Right cardiac atrium (tissue), 5 donors: ENCODE measurements around the gene SNX18. TPM values are rescaled to one million over a fixed set of nuclear protein-coding genes. Genes with fewer than 3 reads are reported as not detected.

Source experiments
- ATAC-seq, 2 donors: fragments of 200-7000 bp; cut with Tn5 transposase; one replicate each; pipeline versions ENCODE4 v1.8.0 to v1.9.1; 2020; ENCODE audit warnings: moderate library complexity in 2 of 2, mild to moderate bottlenecking in 1 of 2
- DNase-seq, 3 donors: peaks; one replicate each; pipeline ENCODE4 v3.0.0-alpha.2; 2020
- H3K27ac ChIP-seq: one replicate; pipeline ENCODE4 v1.5.1; 2013; ENCODE audit warnings: mild to moderate bottlenecking, low read length, control low read depth, moderate library complexity
- H3K27me3 ChIP-seq: one replicate; pipeline ENCODE4 v1.6.1; 2013; ENCODE audit not compliant: control insufficient read depth, insufficient read depth
- H3K4me1 ChIP-seq: one replicate; pipeline ENCODE4 v1.6.1; 2013; ENCODE audit warnings: low read length; ENCODE audit not compliant: control insufficient read depth, insufficient read depth
- H3K4me3 ChIP-seq: one replicate; pipeline ENCODE4 v1.5.1; 2013; ENCODE audit warnings: low read length, control low read depth
- H3K9me3 ChIP-seq: one replicate; pipeline ENCODE4 v1.6.1; 2013; ENCODE audit warnings: low read length; ENCODE audit not compliant: control insufficient read depth
- WGBS: extraction: QIAGEN DNeasy Blood & Tissue Kit; methylation state at CpG from one replicate; pipeline ENCODE4 v1.1.7; 2013; 5-methylcytosine and 5-hydroxymethylcytosine counted together
- intact Hi-C, 4 donors: fragments of 100-400 bp; cut with DNase I; formaldehyde crosslinking; loops; one replicate each; pipeline versions ENCODE4 v1.11.0 to v1.14.0; 2022 to 2023
- polyA plus RNA-seq: library from polyadenylated mRNA; stranded (reverse); fragments of 200-250 nt; gene quantifications from one replicate; pipeline ENCODE4 v1.2.3, GENCODE V29; 2013
- total RNA-seq, 4 donors: library from RNA; stranded (reverse); fragmentation: NEBNext Ultra II Directional; extraction: Animal tissue kit (Norgen Biotek cat#: 25700); gene quantifications; one replicate each; pipeline ENCODE4 v1.2.1, GENCODE V29; 2021
- donor health status: healthy with polysubstance abuse.
- donor health status: DM: no; HTN: yes; CAD: no.
- donor health status: DM: no; HTN: no; CAD: no.
- donor health status: DM: no; HTN: yes; CAD: no; lungs with severe emphysema.
- donor health status: DM: yes; HTN: yes; CAD: no.

SNX18 gene
- total and polyA plus RNA-seq, 5 donors, result 3.8 to 14.0 (median 12.8) TPM

DNA sequence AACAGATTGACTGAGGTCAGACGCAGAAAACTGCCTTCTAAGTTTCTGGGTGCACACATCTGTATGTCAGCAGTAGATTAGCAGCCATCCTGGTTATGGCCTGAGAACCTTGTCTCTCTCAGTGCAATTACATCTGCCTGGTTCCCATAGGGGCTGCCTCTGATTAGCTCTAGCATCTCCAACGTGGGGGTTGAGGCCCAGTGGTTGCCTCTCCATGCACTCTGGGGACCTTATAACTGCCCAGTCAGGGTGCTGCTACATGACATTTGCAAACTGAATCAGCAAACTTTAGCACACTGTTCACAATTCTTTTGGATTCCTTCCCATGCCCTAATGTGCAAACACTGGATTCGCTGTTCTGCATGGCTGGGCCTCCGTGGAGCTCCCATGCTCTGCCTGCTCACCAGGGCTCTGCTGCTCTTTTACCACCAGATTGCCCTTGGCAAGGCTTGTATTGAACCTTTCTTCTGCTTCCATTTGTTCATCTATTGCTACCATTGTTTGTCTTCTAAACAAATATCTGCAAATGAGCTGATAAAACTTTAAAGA is 36.2 kb downstream of the SNX18 start:
- 77% methylated on average over 4 of the region's 4 CpGs for WGBS
- Histone ChIP-seq H3K9me3 (no peaks in the 10 kb centered on the region), H3K4me1 (no peaks in the 10 kb centered on the region), H3K27me3 (no peaks in the 10 kb centered on the region), H3K27ac (no peak overlapping the region), H3K4me3 (no peak overlapping the region)
- ATAC-seq, result no peak
- intact Hi-C loops, result no loop called here
- DNase-seq, result no peak

DNA sequence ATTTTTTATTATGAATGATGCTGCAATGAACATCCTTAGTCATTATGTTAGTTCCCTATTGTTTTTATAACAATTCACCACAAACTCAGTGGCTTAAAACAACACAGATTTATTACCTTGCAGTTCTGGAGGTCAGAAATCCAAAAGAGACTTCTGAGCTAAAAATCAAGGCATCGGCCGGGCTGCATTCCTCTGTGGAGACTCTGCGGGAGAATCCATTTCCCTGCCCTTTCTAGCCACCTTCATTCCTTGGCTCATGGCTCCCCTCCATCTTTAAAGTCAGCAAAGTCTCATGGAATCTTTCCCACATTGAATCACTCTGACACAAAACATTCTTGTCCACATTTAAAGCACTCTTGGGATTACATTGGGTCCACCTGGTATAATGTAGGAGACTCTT is 38.6 kb downstream of the SNX18 start:
- Histone ChIP-seq H3K4me1 (no peaks in the 10 kb centered on the region), H3K9me3 (no peaks in the 10 kb centered on the region), H3K4me3 (no peak overlapping the region), H3K27me3 (no peaks in the 10 kb centered on the region), H3K27ac (no peak overlapping the region)
- ATAC-seq (no peak), DNase-seq (no peak)
- WGBS, result 60% methylated on average over 3 of the region's 3 CpGs
- intact Hi-C loops, result no loop called here

DNA sequence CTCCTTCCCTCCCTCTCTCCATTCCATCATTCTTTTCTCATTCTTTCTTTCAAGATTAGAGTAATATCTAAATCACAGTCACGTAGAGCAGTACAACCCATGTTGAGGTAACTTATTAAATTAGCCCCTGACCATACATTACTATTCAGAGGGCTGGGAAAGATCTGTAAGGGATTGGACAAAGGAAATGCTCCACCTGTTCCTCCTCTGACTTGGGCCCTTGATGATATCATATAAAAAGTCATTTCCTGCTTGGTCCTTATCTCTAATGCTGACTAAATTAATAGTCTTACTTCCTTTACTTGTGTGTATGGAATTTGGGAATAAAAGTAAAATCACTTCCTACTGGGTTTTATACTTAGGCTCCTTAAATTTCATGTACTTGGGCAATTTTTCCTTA is 40.8 kb downstream of the SNX18 start:
- no peaks in the 10 kb centered on the region for H3K27me3 ChIP-seq
- H3K27ac ChIP-seq, result no peak overlapping the region
- WGBS, result 51% methylated on average over 1 of the region's 1 CpG
- no peak overlapping the region for H3K4me3 ChIP-seq
- no peaks in the 10 kb centered on the region for H3K9me3 ChIP-seq
- ATAC-seq, result peak in 1 of 2 donors; percentile 90
- intact Hi-C loops, result no loop called here
- no peak for DNase-seq
- H3K4me1 ChIP-seq, result no peaks in the 10 kb centered on the region

DNA sequence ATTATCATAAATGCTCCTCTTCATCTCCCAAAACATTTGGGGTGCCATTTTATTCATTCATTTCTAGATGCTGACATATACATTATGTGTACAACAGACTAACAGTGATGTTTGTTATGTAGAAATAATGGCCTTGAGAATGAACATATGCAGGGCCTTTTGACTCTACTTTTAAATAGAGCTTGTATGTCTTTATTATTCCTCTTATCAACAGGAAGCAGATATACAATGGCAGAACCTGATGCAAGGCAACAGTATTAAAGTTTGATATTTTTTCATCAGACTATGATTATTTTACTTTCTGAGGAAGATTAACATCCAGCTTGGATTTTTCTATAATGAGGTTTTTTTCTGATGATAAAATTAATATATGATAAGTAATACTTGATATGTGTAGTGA is 44.1 kb downstream of the SNX18 start:
- H3K27me3 ChIP-seq, result no peaks in the 10 kb centered on the region
- no peaks in the 10 kb centered on the region for H3K4me1 ChIP-seq
- ATAC-seq, result no peak
- no peaks in the 10 kb centered on the region for H3K9me3 ChIP-seq
- intact Hi-C loops, result no loop called here
- H3K27ac ChIP-seq, result no peak overlapping the region
- H3K4me3 ChIP-seq, result no peak overlapping the region
- DNase-seq, result no peak

DNA sequence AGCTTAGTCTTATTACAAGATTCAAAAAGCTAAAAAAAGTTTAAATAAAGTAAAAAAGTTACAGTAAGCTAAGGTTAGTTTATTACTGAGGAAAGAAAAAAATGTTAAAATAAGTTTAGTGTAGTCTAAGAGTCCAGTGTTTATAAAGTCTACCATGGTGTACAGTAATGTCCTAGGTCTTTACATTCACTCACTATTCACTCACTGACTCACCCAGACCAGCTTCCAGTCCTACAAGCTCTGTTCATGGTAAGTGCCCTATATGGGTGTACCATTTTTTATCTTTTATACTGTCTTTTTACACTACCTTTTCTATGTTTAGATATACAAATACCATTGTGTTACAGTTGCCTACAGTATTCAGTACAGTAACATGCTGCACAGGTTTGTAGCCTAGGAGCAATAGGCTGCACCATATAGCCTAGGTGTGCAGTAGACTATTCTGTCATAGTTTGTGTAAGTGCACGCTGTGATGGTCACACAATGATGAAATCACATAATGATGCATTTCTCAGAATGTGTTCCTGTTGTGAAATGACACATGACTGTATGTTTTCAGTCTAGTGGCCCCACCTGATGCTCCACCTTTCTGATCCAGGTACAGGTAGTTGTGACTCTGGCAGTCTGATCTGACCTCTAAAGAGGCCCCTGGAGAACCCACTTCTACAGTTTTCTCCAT is 45.7 kb downstream of the SNX18 start:
- Histone ChIP-seq H3K9me3 (no peaks in the 10 kb centered on the region), H3K27me3 (no peaks in the 10 kb centered on the region), H3K4me3 (no peak overlapping the region), H3K27ac (no peak overlapping the region), H3K4me1 (no peaks in the 10 kb centered on the region)
- 92% methylated on average over 1 of the region's 1 CpG for WGBS
- DNase-seq (no peak), ATAC-seq (no peak)
- intact Hi-C loops, result no loop called here

DNA sequence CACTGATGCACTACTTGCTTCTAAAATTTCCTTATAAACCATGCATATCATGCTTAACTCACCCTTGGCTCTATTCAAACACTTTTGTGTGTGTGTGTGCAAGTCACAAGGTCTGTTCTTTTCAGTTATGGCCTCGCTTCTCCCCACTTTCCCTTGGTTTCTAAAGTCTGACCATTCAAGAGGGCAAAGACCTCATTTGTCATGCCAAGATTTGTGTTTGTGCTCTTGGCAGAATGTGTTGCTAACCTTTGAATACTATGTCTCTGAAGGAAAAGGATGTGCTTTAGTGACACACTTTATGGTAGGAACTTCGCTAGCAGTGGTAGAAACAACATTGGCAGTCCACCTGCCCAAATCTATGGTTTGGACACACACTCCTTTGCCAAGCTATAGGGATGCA is 50.4 kb downstream of the SNX18 start:
- ATAC-seq, result no peak
- no peak overlapping the region for H3K27ac ChIP-seq
- intact Hi-C loops, result no loop called here

DNA sequence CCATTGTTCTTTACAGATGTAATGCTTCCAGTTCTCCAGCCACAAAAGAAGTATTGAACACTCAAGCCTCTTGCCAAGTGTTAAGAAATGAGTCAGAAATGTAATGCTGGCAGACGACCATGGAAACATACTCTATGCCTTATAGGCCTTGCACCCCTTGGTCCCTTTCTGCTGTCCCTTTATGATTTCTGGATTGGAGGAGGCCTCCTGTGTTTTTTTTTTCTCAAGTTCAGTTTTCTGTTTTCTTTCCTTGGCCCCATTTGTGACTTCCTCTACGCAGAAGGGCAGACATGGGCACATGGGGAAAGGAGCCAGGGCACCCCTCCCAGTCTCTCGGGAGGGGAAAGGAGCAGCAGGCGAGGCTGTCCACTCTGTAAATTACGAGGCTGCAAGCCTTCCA is 53.4 kb downstream of the SNX18 start:
- WGBS, result 48% methylated on average over 5 of the region's 5 CpGs
- intact Hi-C loops, result no loop called here
- Histone ChIP-seq H3K27me3 (no peaks in the 10 kb centered on the region), H3K4me1 (no peaks in the 10 kb centered on the region), H3K9me3 (no peaks in the 10 kb centered on the region), H3K4me3 (no peak overlapping the region), H3K27ac (no peak overlapping the region)
- DNase-seq (peak; percentile 62 to 79 (median 77)), ATAC-seq (peak; percentile 72 to 88)

More for the DNA sequence above, 50.4 kb downstream of the SNX18 start:
- no peak for DNase-seq
- no peaks in the 10 kb centered on the region for H3K9me3 ChIP-seq
- 94% methylated on average over 2 of the region's 2 CpGs for WGBS
- H3K4me1 ChIP-seq, result no peaks in the 10 kb centered on the region
- no peaks in the 10 kb centered on the region for H3K27me3 ChIP-seq
- no peak overlapping the region for H3K4me3 ChIP-seq

DNA sequence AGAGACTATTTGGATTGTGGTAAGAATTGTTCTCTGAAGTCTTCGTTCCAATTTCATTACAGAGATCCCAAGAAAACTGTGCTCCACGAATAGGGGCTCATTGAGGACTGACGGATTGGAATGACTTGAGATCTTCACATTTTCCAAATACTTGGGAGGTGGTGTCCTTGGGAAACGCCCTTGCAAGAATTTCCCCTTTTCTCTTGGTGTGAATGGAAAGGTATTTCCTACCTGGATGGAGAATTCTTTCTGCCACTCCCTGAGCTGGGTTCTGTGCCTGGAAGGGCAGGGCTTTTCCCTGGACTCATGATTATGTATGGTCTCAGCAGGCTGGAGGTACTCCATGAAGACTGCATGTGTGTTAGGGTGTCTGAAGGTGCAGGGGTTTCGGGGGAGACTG is 53.9 kb downstream of the SNX18 start:
- no peak for ATAC-seq
- H3K9me3 ChIP-seq, result no peaks in the 10 kb centered on the region
- no peaks in the 10 kb centered on the region for H3K27me3 ChIP-seq
- no peak for DNase-seq
- H3K4me3 ChIP-seq, result no peak overlapping the region
- H3K27ac ChIP-seq, result no peak overlapping the region
- no peaks in the 10 kb centered on the region for H3K4me1 ChIP-seq
- intact Hi-C loops, result no loop called here
- 84% methylated on average over 5 of the region's 5 CpGs for WGBS

DNA sequence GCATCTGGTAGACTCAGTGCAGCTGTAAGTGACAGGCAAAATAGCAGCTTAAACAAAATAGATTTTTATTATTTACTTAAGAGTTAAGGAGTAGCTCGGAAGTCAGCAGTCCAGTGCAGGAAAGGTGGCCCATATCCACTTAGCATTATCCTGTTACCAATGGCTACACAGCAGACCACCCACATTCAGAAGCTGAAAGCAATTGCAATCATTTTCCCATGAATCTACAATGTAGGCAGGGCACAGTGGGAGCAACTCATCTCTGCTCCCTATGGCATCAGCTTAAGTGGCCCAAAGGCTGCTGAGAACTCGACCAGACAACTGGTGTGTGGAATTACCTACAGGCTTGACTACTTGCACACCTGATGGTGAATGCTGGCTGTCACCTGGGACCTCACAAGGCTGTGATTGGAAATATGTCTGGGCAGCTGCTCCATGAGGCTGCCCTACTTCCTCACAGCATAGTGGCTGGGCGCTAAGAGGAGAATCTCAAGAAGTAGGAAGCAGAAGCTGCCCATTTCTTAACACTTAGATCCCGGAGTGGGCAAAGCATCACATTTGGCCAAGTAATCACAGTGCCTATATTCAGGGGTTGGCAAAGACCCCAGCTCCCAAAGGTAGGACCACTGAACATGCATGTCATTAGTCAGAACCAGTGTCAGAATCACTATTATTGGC is 56.4 kb downstream of the SNX18 start:
- WGBS, result 86% methylated on average over 4 of the region's 4 CpGs
- DNase-seq (no peak), ATAC-seq (no peak)
- no peak overlapping the region for H3K27ac ChIP-seq
- intact Hi-C loops, result no loop called here
- H3K9me3 ChIP-seq, result no peaks in the 10 kb centered on the region
- H3K4me3 ChIP-seq, result no peak overlapping the region
- no peaks in the 10 kb centered on the region for H3K4me1 ChIP-seq
- no peaks in the 10 kb centered on the region for H3K27me3 ChIP-seq

DNA sequence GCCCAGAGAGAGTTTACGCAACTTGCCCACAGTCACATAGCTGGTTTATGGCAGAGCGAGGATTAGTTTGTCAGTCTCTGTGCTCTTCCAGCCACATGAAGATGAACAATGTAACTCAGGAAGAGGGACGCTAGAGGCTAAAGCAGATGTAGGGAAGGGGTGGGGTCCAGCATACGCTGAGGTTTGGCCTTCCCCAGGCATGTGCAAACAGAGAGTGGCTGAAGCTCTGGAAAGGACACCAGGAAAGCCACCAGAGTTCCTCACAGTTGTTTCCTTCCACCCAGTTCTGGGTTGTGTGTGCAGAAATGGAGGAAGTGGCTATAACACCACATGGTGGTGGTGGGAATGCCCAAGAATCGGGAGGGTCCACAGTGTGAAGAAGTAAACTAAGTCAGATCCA is 60.0 kb downstream of the SNX18 start:
- H3K27ac ChIP-seq, result no peak overlapping the region
- 83% methylated on average over 5 of the region's 5 CpGs for WGBS
- no peaks in the 10 kb centered on the region for H3K9me3 ChIP-seq
- intact Hi-C loops, result no loop called here
- H3K4me3 ChIP-seq, result no peak overlapping the region
- DNase-seq, result peak in 1 of 3 donors; percentile 61
- H3K27me3 ChIP-seq, result no peaks in the 10 kb centered on the region
- no peaks in the 10 kb centered on the region for H3K4me1 ChIP-seq
- peak; percentile 24 to 51 for ATAC-seq

DNA sequence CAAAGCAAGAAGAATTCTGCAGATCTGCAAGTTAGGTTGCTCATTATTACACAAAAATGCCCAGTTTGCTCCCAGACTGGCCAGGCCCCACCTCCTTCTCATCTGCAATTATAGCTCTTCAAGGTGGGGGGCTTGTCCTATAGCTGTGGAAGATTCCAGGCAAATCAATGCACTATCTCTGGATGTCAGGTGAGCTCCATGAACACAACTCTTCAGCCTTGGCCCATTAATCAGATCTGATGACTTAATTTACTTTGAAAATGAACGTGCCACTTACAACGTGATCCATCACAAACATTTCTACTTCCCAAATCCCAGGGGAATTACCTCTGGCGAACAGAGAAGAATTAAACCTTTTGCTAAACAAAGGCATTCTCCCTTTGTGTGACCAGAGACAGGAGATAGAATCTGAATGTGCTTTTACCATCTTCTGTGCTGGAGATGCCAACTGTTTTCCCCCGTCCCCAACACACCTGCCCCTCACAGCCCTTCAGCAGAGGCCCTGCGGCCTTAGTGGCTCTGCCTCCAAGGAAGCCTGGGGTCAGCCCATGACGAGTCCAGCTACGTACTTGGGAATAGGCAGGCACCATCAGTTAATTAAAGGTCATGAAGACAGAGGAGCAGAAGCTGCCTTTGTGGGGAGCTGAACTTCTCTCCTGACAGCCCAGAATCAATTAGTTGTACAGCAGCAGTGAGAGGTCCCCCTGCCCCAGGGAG is 60.5 kb downstream of the SNX18 start:
- ATAC-seq (no peak), DNase-seq (no peak)
- H3K9me3 ChIP-seq, result no peaks in the 10 kb centered on the region
- H3K27ac ChIP-seq, result no peak overlapping the region
- 87% methylated on average over 7 of the region's 7 CpGs for WGBS
- intact Hi-C loops, result no loop called here
- H3K4me3 ChIP-seq, result no peak overlapping the region
- H3K27me3 ChIP-seq, result no peaks in the 10 kb centered on the region
- no peaks in the 10 kb centered on the region for H3K4me1 ChIP-seq
